Skin of body (tissue), 3 donors: ENCODE data around the gene KMT2C. TPM values are rescaled to one million over a fixed set of nuclear protein-coding genes. Genes with fewer than 3 reads are reported as not detected.

Source experiments
- DNase-seq: peaks from one replicate; lab custom pipeline; 2025; lab: John Stamatoyannopoulos, UW
- small RNA-seq: library from RNA; depleted of rRNA; stranded (forward); fragments of <200 nt; gene quantifications from one replicate; pipeline ENCODE3, GENCODE V24; 2014; ENCODE audit warnings: low replicate concordance
- total RNA-seq: library from RNA; depleted of rRNA; stranded (reverse); fragments of >200 nt; gene quantifications from one replicate; pipeline ENCODE4 v1.2.3, GENCODE V29; 2014

Gene KMT2C
- total RNA-seq, 1 donor from 2014 or later, result 75.6 TPM

GRCh38 chr7:152112829-152113228, 323.0 kb downstream of the KMT2C start:
- DNase-seq, result no peak

GRCh38 chr7:152108359-152108758, 327.4 kb downstream of the KMT2C start:
- DNase-seq, result no peak

GRCh38 chr7:152107945-152108344, 327.9 kb downstream of the KMT2C start:
- DNase-seq, result no peak

GRCh38 chr7:152106990-152107389, 328.8 kb downstream of the KMT2C start:
- DNase-seq, result no peak

- DNase-seq, result no peak
Observed at GRCh38 chr7:152105205-152105604, 330.6 kb downstream of the KMT2C start.

- DNase-seq, result no peak
Observed at GRCh38 chr7:152103691-152104090, 332.1 kb downstream of the KMT2C start.

GRCh38 chr7:152103066-152103465, 332.7 kb downstream of the KMT2C start:
- no peak for DNase-seq

- DNase-seq, result no peak
Observed at GRCh38 chr7:152097330-152097729, 338.5 kb downstream of the KMT2C start.

GRCh38 chr7:152095771-152096170, 340.0 kb downstream of the KMT2C start:
- no peak for DNase-seq

GRCh38 chr7:152093717-152094116, 342.1 kb downstream of the KMT2C start:
- no peak for DNase-seq

- no peak for DNase-seq
Observed at GRCh38 chr7:152090747-152091146, 345.1 kb downstream of the KMT2C start.

GRCh38 chr7:152089183-152089582, 346.6 kb downstream of the KMT2C start:
- DNase-seq, result no peak

GRCh38 chr7:152086513-152086912, 349.3 kb downstream of the KMT2C start:
- DNase-seq, result no peak

- no peak for DNase-seq
Observed at GRCh38 chr7:152085131-152085530, 350.7 kb downstream of the KMT2C start.

Small RNA genes within 50 kb of the gene (small RNA-seq; reads per million reads assigned to genes)
- gene AC104692.1 (not detected), gene AC104692.2 (not detected), gene RF00019 (not detected)

Other genes starting within 250 kb of the KMT2C start
- gene XRCC2, start 240.1 kb upstream of the KMT2C start, total RNA-seq, result 3.6 TPM